ENCODE results near the gene KIF12.

The KIF12 gene

GRCh38 chr9:114080195-114080772 is 18.8 kb downstream of the KIF12 start:
- Histone ChIP-seq H3K27ac (ENCODE audit: low read length, poor library complexity, severe bottlenecking) (peak overlapping the region; percentile 89), H3K4me3 (ENCODE audit: insufficient read depth in 1 of 2, low read depth in 1 of 2, low read length in 2 of 2) (no peak overlapping the region), H3K14ac (ENCODE audit: low read length in 2 of 2) (no peak overlapping the region), H3K4ac (ENCODE audit: low read depth in 1 of 2, low read length in 2 of 2) (no peak overlapping the region), H2BK12ac (ENCODE audit: low read length in 2 of 2) (no peak overlapping the region), H2BK15ac (ENCODE audit: low read depth, poor library complexity, severe bottlenecking) (no peak overlapping the region), H3K23ac (ENCODE audit: low read length in 2 of 2) (no peak overlapping the region), H4K8ac (ENCODE audit: low read length) (no peak overlapping the region), H2AK5ac (ENCODE audit: low read length, severe bottlenecking) (peak overlapping the region; percentile 91), H3K9ac (ENCODE audit: low read length) (no peak overlapping the region), H2BK5ac (ENCODE audit: low read depth, low read length, poor library complexity, severe bottlenecking) (peak overlapping the region; percentile 66), H3K27me3 (ENCODE audit: control insufficient read depth in 1 of 2, insufficient read depth in 1 of 2, low read length in 2 of 2) (peaks cover 7 to 50% of the 10 kb centered on the region in 2 experiments), H3K4me1 (ENCODE audit: control insufficient read depth, insufficient read depth, low read depth, low read length) (peaks cover 34% of the 10 kb centered on the region), H4K91ac (ENCODE audit: low read length) (no peak overlapping the region), H3K4me2 (ENCODE audit: low read length, poor library complexity, severe bottlenecking) (no peak overlapping the region), H2AFZ (ENCODE audit: low read depth, low read length) (no peak overlapping the region), H3K79me1 (replicated peaks; ENCODE audit: low read length, poor library complexity, severe bottlenecking) (no peaks in the 10 kb centered on the region), H2BK120ac (ENCODE audit: low read depth, low read length) (no peak overlapping the region), H3K36me3 (ENCODE audit: control insufficient read depth in 1 of 2, insufficient read depth in 2 of 2, low read depth in 1 of 2, low read length in 2 of 2) (no peaks in the 10 kb centered on the region), H3K18ac (ENCODE audit: low read depth in 1 of 2, low read length in 2 of 2) (no peak overlapping the region), H3K9me3 (ENCODE audit: control insufficient read depth, low read length) (no peaks in the 10 kb centered on the region)
- WGBS: 87% methylated on average over 5 of the region's 5 CpGs
- DNase-seq: no peak

DNA sequence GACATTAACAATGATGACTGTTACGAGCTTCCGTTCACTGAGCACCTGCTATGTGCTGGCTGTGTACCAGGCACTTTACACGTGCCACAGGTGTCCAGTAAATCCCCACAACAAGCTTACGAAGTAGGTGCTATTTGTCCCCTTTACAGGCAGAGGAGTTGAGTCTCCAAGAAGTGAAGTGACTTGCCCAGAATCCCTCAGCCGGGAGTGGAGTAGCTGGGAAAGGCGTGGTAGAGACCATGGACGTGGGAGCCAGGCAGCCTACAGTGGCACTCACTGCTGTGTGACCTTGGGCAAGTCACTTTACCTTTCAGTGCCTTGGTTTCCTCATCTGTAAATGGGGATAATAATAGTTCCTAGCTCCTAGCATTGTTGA is 20.3 kb downstream of the KIF12 start:
- no peak for DNase-seq
- H3K4me1 ChIP-seq (ENCODE audit: control insufficient read depth, insufficient read depth, low read depth, low read length): peaks cover 32% of the 10 kb centered on the region
- H3K4me2 ChIP-seq (ENCODE audit: low read length, poor library complexity, severe bottlenecking): no peak overlapping the region
- H3K23ac ChIP-seq (ENCODE audit: low read length in 2 of 2): no peak overlapping the region
- no peak overlapping the region for H3K4ac ChIP-seq (ENCODE audit: low read depth in 1 of 2, low read length in 2 of 2)
- no peak overlapping the region for H2BK120ac ChIP-seq (ENCODE audit: low read depth, low read length)
- H2AK5ac ChIP-seq (ENCODE audit: low read length, severe bottlenecking): peak overlapping the region; percentile 41
- no peak overlapping the region for H3K14ac ChIP-seq (ENCODE audit: low read length in 2 of 2)
- no peaks in the 10 kb centered on the region for H3K79me1 ChIP-seq (replicated peaks; ENCODE audit: low read length, poor library complexity, severe bottlenecking)
- no peak overlapping the region for H2AFZ ChIP-seq (ENCODE audit: low read depth, low read length)
- no peak overlapping the region for H2BK12ac ChIP-seq (ENCODE audit: low read length in 2 of 2)
- no peaks in the 10 kb centered on the region for H3K36me3 ChIP-seq (ENCODE audit: control insufficient read depth in 1 of 2, insufficient read depth in 2 of 2, low read depth in 1 of 2, low read length in 2 of 2)
- H3K4me3 ChIP-seq (ENCODE audit: insufficient read depth in 1 of 2, low read depth in 1 of 2, low read length in 2 of 2): no peak overlapping the region
- no peaks in the 10 kb centered on the region for H3K9me3 ChIP-seq (ENCODE audit: control insufficient read depth, low read length)
- H2BK5ac ChIP-seq (ENCODE audit: low read depth, low read length, poor library complexity, severe bottlenecking): no peak overlapping the region
- H4K8ac ChIP-seq (ENCODE audit: low read length): no peak overlapping the region
- no peak overlapping the region for H4K91ac ChIP-seq (ENCODE audit: low read length)
- H3K18ac ChIP-seq (ENCODE audit: low read depth in 1 of 2, low read length in 2 of 2): no peak overlapping the region
- H3K27me3 ChIP-seq (ENCODE audit: control insufficient read depth in 1 of 2, insufficient read depth in 1 of 2, low read length in 2 of 2): peaks cover 7 to 64% of the 10 kb centered on the region in 2 experiments
- H3K27ac ChIP-seq (ENCODE audit: low read length, poor library complexity, severe bottlenecking): no peak overlapping the region
- H2BK15ac ChIP-seq (ENCODE audit: low read depth, poor library complexity, severe bottlenecking): no peak overlapping the region
- WGBS: 81% methylated on average over 7 of the region's 7 CpGs
- no peak overlapping the region for H3K9ac ChIP-seq (ENCODE audit: low read length)

GRCh38 chr9:114078021-114078780 is 20.9 kb downstream of the KIF12 start, which contains the start of gene AMBP:
TSS of gene AMBP (minus strand) at chr9:114078300. CDS start at chr9:114078209, 91 bp downstream.
- WGBS: 83% methylated on average over 16 of the region's 16 CpGs
- H3K4ac ChIP-seq (ENCODE audit: low read depth in 1 of 2, low read length in 2 of 2): no peak within 1 kb of the TSS

DNA sequence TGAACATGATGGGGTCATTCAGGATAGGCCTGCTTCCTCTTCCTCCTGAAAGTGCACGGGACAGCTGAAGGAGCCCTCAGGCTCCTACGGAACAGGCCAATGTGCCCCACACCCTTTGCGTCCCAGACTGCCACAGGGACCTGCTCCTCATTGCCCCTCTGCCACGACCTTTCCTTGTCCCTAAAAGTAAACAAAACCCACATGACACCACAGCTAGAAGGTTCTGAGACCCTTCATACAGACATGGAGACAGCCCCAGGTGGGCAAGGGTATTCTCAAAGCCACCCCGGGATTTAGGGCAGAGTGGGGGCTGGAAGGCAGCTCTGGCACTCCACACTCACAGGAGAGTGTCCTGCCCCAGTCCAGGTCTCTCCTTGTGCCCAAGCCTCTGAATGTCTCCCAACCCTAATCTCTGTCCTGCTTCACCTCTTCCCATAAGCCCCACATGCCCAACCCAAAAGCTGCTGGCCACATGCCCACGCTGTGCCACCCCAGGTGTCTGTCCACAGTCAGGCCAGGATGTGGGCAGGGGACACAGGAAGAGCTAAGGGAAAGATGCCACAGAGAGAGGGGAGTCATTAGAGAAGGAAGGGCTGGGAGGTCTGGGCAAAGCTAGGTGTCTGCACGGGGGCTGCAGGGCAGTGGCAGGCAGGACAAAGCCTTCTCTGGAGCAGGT is 21.8 kb downstream of the KIF12 start:
- H2BK120ac ChIP-seq (ENCODE audit: low read depth, low read length): no peak overlapping the region
- no peak overlapping the region for H3K23ac ChIP-seq (ENCODE audit: low read length in 2 of 2)
- H3K14ac ChIP-seq (ENCODE audit: low read length in 2 of 2): no peak overlapping the region
- H2BK5ac ChIP-seq (ENCODE audit: low read depth, low read length, poor library complexity, severe bottlenecking): no peak overlapping the region
- no peak overlapping the region for H3K27ac ChIP-seq (ENCODE audit: low read length, poor library complexity, severe bottlenecking)
- no peak overlapping the region for H2AK5ac ChIP-seq (ENCODE audit: low read length, severe bottlenecking)
- no peak overlapping the region for H2AFZ ChIP-seq (ENCODE audit: low read depth, low read length)
- WGBS: 88% methylated on average over 7 of the region's 7 CpGs
- peaks cover 32% of the 10 kb centered on the region for H3K4me1 ChIP-seq (ENCODE audit: control insufficient read depth, insufficient read depth, low read depth, low read length)
- H2BK15ac ChIP-seq (ENCODE audit: low read depth, poor library complexity, severe bottlenecking): no peak overlapping the region
- H2BK12ac ChIP-seq (ENCODE audit: low read length in 2 of 2): no peak overlapping the region
- no peak overlapping the region for H4K8ac ChIP-seq (ENCODE audit: low read length)
- H3K79me1 ChIP-seq (replicated peaks; ENCODE audit: low read length, poor library complexity, severe bottlenecking): no peaks in the 10 kb centered on the region
- no peaks in the 10 kb centered on the region for H3K9me3 ChIP-seq (ENCODE audit: control insufficient read depth, low read length)
- no peak overlapping the region for H4K91ac ChIP-seq (ENCODE audit: low read length)
- peaks cover 7 to 65% of the 10 kb centered on the region in 2 experiments for H3K27me3 ChIP-seq (ENCODE audit: control insufficient read depth in 1 of 2, insufficient read depth in 1 of 2, low read length in 2 of 2)
- no peak overlapping the region for H3K4me3 ChIP-seq (ENCODE audit: insufficient read depth in 1 of 2, low read depth in 1 of 2, low read length in 2 of 2)
- H3K18ac ChIP-seq (ENCODE audit: low read depth in 1 of 2, low read length in 2 of 2): no peak overlapping the region
- H3K9ac ChIP-seq (ENCODE audit: low read length): no peak overlapping the region
- DNase-seq: no peak
- no peak overlapping the region for H3K4ac ChIP-seq (ENCODE audit: low read depth in 1 of 2, low read length in 2 of 2)
- no peaks in the 10 kb centered on the region for H3K36me3 ChIP-seq (ENCODE audit: control insufficient read depth in 1 of 2, insufficient read depth in 2 of 2, low read depth in 1 of 2, low read length in 2 of 2)
- H3K4me2 ChIP-seq (ENCODE audit: low read length, poor library complexity, severe bottlenecking): no peak overlapping the region

More at GRCh38 chr9:114078021-114078780, 20.9 kb downstream of the KIF12 start, which contains the start of gene AMBP:
- H3K27me3 ChIP-seq (ENCODE audit: control insufficient read depth in 1 of 2, insufficient read depth in 1 of 2, low read length in 2 of 2): peaks cover 7 to 65% of the 10 kb centered on the region in 2 experiments
- H2BK15ac ChIP-seq (ENCODE audit: low read depth, poor library complexity, severe bottlenecking): no peak within 1 kb of the TSS
- no peak within 1 kb of the TSS for H3K27ac ChIP-seq (ENCODE audit: low read length, poor library complexity, severe bottlenecking)
- H2BK5ac ChIP-seq (ENCODE audit: low read depth, low read length, poor library complexity, severe bottlenecking): peak within 1 kb of the TSS; percentile 6
- no peak within 1 kb of the TSS for H4K8ac ChIP-seq (ENCODE audit: low read length)
- H2AFZ ChIP-seq (ENCODE audit: low read depth, low read length): no peak within 1 kb of the TSS
- no peaks in the 10 kb centered on the region for H3K36me3 ChIP-seq (ENCODE audit: control insufficient read depth in 1 of 2, insufficient read depth in 2 of 2, low read depth in 1 of 2, low read length in 2 of 2)
- H3K9ac ChIP-seq (ENCODE audit: low read length): no peak within 1 kb of the TSS
- no peak within 1 kb of the TSS for H4K91ac ChIP-seq (ENCODE audit: low read length)
- no peak within 1 kb of the TSS for H2BK12ac ChIP-seq (ENCODE audit: low read length in 2 of 2)
- no peaks in the 10 kb centered on the region for H3K79me1 ChIP-seq (replicated peaks; ENCODE audit: low read length, poor library complexity, severe bottlenecking)
- no peak within 1 kb of the TSS for H3K23ac ChIP-seq (ENCODE audit: low read length in 2 of 2)
- no peak for DNase-seq
- no peak within 1 kb of the TSS for H3K18ac ChIP-seq (ENCODE audit: low read depth in 1 of 2, low read length in 2 of 2)
- H3K9me3 ChIP-seq (ENCODE audit: control insufficient read depth, low read length): no peaks in the 10 kb centered on the region
- no peak within 1 kb of the TSS for H3K4me3 ChIP-seq (ENCODE audit: insufficient read depth in 1 of 2, low read depth in 1 of 2, low read length in 2 of 2)
- H3K4me2 ChIP-seq (ENCODE audit: low read length, poor library complexity, severe bottlenecking): no peak within 1 kb of the TSS
- no peak within 1 kb of the TSS for H2BK120ac ChIP-seq (ENCODE audit: low read depth, low read length)
- peak within 1 kb of the TSS; percentile 75 for H2AK5ac ChIP-seq (ENCODE audit: low read length, severe bottlenecking)
- H3K4me1 ChIP-seq (ENCODE audit: control insufficient read depth, insufficient read depth, low read depth, low read length): peaks cover 32% of the 10 kb centered on the region
- H3K14ac ChIP-seq (ENCODE audit: low read length in 2 of 2): no peak within 1 kb of the TSS

All from mesenchymal stem cell (in vitro differentiated cells and primary cell).